NCI-H2196 (cell line): ENCODE measurements around the gene KANSL1.

Experiments
- DNase-seq: peaks from one replicate; lab custom pipeline; 2025; ENCODE audit not compliant: unreplicated experiment; lab: John Stamatoyannopoulos, UW

KANSL1 gene

DNA sequence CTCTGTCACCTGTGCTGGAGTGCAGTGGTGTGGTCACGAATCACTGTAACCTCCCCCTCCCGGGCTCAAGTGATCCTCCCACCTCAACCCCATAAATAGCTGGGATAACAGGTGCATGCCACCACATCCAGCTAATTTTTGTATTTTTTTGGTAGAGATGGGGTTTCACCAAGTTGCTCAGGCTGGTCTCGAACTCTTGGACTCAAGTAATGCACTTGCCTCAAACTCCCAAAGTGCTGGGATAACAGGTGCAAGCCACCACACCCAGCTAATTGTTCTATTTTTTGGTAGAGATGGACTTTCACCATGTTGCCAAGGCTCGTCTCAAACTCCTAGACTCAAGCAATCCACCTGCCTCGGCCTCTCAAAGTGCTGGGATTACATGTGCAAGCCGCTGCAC, 107.7 kb downstream of the KANSL1 start:
- no peak for DNase-seq

DNA sequence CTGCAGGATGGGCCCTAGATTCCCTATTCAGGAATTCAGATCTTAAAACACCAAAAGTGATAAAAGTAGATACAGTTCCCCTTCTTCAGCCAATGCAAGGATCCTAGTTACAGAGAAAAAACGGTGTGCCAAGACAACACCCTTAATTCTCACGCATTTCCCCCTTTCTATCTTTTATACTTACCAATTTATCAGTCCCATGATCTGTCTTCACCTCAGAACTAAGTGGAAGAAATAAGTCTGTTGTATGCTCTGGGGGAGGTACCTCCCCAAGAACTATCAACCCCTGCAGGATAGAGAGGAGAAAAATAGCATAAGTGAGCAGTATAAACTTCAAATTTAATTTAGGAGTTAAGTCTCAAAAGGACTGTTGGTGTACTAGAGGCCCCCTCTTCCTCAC, 111.0 kb downstream of the KANSL1 start:
- no peak for DNase-seq

- no peak for DNase-seq
Observed at GRCh38 chr17:46081018-46081320, 112.3 kb downstream of the KANSL1 start.

DNA sequence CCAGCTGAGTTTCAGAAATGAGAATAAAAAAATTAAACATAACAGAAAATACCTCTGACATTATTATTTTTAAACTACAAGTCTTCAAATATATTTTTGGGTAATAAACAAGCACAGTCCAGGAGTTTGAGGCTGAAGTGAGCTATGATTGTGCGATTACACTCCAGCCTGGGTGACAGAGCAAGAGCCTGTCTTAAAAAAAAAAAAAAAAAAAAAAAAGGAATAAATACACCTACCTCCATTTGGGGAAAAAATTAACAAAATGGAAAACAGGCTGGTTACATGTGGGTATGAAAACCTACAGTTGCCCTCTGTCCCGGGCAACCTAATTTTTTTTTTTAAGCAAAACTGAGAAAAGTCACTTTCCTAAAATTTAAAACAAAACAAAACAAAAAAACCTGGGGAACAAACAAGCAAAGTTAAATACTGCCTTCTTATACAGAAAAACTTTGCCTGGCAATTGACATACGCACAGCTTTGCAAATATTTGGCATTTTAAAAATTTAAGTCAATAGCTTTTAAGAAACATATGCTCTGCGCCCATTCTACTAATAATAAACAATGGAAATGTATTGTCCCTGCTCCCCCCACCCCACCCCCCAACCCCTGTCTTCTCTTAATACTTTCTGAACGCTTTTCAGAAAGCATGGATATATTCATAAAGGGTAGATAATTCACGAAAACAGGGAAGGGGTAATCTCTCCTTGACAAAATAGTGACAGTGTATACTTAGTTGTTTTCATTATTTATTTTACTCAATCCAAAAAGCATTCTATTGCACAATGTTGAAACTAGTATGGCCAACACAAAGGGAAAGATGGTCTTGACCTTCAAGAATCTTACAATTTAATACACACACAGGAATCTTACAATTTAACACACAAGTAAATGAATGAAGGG, 112.9 kb downstream of the KANSL1 start:
- DNase-seq: no peak

GRCh38 chr17:46078675-46079074, 114.6 kb downstream of the KANSL1 start:
- DNase-seq: no peak

- DNase-seq: no peak
Observed at GRCh38 chr17:46074540-46074939, 118.7 kb downstream of the KANSL1 start.

GRCh38 chr17:46072998-46073397, 120.2 kb downstream of the KANSL1 start:
- DNase-seq: no peak

- no peak for DNase-seq
Observed at GRCh38 chr17:46071796-46072195, 121.4 kb downstream of the KANSL1 start.

DNA sequence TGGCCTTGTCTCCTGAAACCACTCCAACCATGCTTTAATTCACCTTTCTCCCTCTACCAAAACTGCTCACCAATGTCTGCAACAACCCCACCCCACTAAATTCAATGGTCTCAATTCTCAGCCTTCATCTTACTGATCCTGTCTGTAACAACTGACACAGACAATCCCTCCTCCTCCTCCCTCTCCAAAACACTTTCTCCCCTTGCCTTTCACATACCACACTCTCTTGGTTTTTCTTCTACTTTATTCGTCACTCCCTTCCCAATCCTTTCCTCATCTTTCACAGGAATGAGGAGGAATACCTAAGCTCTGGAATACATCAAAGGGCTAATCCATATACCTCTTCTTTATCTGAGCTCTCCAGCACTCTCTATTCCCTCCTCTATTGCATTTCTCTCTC, 128.8 kb downstream of the KANSL1 start:
- no peak for DNase-seq

GRCh38 chr17:46063241-46063640, 130.0 kb downstream of the KANSL1 start:
- DNase-seq: no peak

DNA sequence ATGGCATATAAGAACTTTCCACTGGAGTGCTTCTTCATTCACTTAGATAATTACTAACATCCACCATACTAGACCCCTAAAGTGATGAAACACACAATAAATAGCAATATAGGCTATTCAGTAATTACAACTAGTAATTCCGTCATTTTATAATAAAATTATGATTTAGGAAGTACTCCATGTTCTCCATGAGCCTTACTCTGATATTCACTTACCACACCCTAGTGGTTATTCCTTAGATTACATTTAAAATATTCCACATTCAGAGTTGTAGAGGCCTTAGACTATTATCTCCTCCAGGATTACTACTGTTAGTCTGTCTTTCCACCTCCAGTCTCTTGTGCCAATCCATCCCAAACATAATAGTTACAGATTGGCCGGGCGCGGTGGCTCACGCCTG, 131.8 kb downstream of the KANSL1 start:
- no peak for DNase-seq

- DNase-seq: no peak
Observed at GRCh38 chr17:46060461-46060860, 132.8 kb downstream of the KANSL1 start.

GRCh38 chr17:46059486-46059885, 133.7 kb downstream of the KANSL1 start:
- DNase-seq: no peak

DNA sequence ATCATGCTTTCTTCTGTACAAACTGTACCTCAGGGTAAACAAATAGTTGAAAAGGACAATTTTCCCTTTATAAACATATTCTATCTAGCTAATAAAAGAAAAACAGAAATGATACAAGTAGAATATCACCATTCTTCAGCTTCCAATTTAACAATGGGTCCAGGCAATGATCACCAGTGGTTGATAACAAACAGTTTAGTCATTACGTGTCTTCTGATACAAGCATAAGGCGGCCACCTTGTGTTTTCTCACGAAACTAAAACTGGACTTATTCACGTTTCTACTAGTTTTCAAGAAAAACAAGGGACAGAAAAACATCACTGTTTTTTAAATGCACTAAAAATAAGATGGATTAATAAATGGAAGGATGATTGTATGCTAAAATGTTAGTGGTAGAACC, 135.9 kb downstream of the KANSL1 start:
- DNase-seq: no peak

DNA sequence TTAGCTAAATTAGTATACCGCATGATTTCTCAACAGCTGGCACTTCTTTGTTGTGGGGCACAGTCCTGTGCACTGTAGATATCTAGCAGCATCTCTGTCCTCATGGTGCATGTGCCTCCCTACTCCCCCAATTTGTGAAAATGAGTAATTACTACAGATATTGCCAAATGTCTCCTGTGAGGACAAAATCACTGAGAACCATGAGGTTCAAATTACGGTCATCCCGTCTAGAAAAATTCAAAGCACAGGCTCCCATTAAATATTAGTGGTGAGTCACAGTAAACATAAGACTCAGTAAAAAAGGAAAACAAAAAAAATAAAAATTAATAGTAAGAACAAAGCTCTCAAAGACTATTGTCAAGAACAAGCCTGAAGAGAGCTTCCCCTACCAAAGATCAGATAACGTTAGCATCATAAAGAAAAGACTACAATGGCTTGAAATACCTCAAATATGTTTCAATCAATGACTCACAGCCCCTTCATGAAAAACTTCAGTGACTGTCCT, 136.4 kb downstream of the KANSL1 start:
- no peak for DNase-seq

DNA sequence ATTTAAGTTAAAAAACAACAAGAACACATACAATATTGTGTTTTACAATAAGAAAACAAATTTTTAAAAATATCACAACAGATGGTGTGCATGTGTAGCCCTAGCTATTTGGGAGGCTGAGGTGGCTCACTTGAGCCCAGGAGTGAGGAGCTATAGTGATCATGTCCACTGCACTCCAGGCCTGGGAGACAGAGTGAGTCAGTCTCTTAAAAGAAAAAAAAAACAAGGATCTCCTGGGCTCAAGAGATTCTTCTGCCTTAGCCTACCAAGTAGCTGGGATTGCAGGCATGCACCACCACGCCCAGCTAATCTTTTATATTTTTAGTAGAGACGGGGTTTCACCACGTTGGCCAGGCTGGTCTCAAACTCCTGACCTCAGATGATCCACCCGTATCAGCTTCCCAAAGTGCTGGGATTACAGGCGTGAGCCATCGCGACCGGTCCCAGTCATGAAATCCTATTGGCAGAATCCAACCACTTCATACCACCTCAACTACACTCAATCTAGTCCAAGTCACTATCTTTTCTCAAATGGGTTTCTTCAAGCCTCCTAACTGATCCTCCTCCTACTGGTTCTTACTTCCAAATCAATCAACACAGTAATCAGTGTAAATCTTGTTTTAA, 139.2 kb downstream of the KANSL1 start:
- DNase-seq: no peak

- no peak for DNase-seq
Observed at GRCh38 chr17:46049656-46050055, 143.6 kb downstream of the KANSL1 start.

DNA sequence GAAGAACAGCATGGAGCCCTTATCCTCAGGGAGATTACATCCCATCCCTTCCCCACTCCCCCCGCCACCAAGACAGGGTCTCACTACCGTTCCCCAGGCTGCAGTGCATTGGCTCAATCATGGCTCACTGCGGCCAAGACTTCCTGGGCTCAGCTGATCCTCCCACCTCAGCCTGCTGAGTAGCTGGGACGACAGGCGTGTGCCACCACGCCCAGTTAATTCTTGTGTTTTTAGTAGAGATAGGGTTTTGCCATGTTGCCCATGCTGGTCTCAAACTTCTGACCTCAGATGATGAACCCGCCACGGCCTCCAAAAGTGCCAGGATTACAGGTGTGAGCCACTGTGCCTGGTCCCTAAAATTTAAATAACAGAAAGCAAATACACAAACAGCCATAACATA, 145.4 kb downstream of the KANSL1 start:
- DNase-seq: no peak

- DNase-seq: no peak
Observed at GRCh38 chr17:46047398-46047797, 145.8 kb downstream of the KANSL1 start.

GRCh38 chr17:46046957-46047356, 146.3 kb downstream of the KANSL1 start:
- peak; percentile 20 for DNase-seq

- peak; percentile 71 for DNase-seq
Observed at GRCh38 chr17:46045639-46046038, 147.6 kb downstream of the KANSL1 start.

- no peak for DNase-seq
Observed at GRCh38 chr17:46044989-46045388, 148.2 kb downstream of the KANSL1 start.
